GM23338 (cell line): Measurements from ENCODE around the gene UBL4A. TPM values are rescaled to one million over a fixed set of nuclear protein-coding genes. Genes with fewer than 3 reads are reported as not detected.

Experiments used
- ATAC-seq: fragments of 200-7000 bp; cut with Tn5 transposase; 3 replicates; pipeline ENCODE4 v1.9.1; 2020
- DNase-seq: peaks from one replicate; pipeline ENCODE4 v3.0.0-alpha.2; 2015; ENCODE audit warnings: low spot score
- H2AFZ ChIP-seq: fragments of 200-600 bp; sonication (generic); 2 replicates; pipeline ENCODE4 v1.8.0; 2016; ENCODE audit warnings: antibody characterized with exemption, mild to moderate bottlenecking, moderate library complexity
- H3F3A ChIP-seq: fragments of 200-600 bp; sonication (generic); replicated peaks from 2 replicates; pipeline ENCODE4 v1.8.0; 2017; ENCODE audit warnings: antibody characterized with exemption, mixed run types, low read depth
- H3K27ac ChIP-seq: fragments of 200-600 bp; sonication (generic); 2 replicates; pipeline ENCODE4 v1.6.1; 2016; ENCODE audit warnings: low read depth
- H3K27me3 ChIP-seq: fragments of 200-600 bp; sonication (generic); 2 replicates; pipeline ENCODE4 v1.8.0; 2016; ENCODE audit warnings: mild to moderate bottlenecking, mixed run types, moderate library complexity; ENCODE audit not compliant: insufficient read depth
- H3K36me3 ChIP-seq: fragments of 200-600 bp; sonication (generic); 2 replicates; pipeline ENCODE4 v1.8.0; 2016; ENCODE audit warnings: mild to moderate bottlenecking; ENCODE audit not compliant: insufficient read depth
- H3K4me1 ChIP-seq: fragments of 200-600 bp; sonication (generic); 2 replicates; pipeline ENCODE4 v1.8.0; 2016; ENCODE audit warnings: mild to moderate bottlenecking, moderate library complexity; ENCODE audit not compliant: insufficient read depth
- H3K4me2 ChIP-seq: fragments of 200-600 bp; sonication (generic); 2 replicates; pipeline ENCODE4 v1.7.1; 2017; ENCODE audit warnings: mixed run types
- H3K4me3 ChIP-seq: fragments of 200-600 bp; sonication (generic); 2 replicates; pipeline ENCODE4 v1.6.1; 2016; ENCODE audit warnings: mixed run types
- H3K79me2 ChIP-seq: fragments of 200-600 bp; sonication (generic); replicated peaks from 2 replicates; pipeline ENCODE4 v1.8.0; 2017; ENCODE audit warnings: mild to moderate bottlenecking; ENCODE audit not compliant: insufficient read depth
- H3K9me2 ChIP-seq: fragments of 200-600 bp; sonication (generic); 2 replicates; pipeline ENCODE4 v1.8.0; 2017; ENCODE audit not compliant: insufficient read depth
- H4K20me1 ChIP-seq: fragments of 200-600 bp; sonication (generic); replicated peaks from 2 replicates; pipeline ENCODE4 v1.8.0; 2017; ENCODE audit warnings: mild to moderate bottlenecking; ENCODE audit not compliant: insufficient read depth
- H3K27ac Mint-ChIP-seq: 2 replicates; pipeline ENCODE4 v1.8.0; 2020; ENCODE audit warnings: inconsistent platforms, mild to moderate bottlenecking, moderate library complexity, mixed read lengths
- H3K27me3 Mint-ChIP-seq: 3 replicates; pipeline ENCODE4 v1.8.0; 2022; ENCODE audit warnings: low read depth, mild to moderate bottlenecking, moderate library complexity, mixed read lengths, inconsistent platforms; ENCODE audit not compliant: insufficient read depth, poor library complexity
- H3K36me3 Mint-ChIP-seq: 3 replicates; pipeline ENCODE4 v1.8.0; 2021; ENCODE audit warnings: low read depth, mild to moderate bottlenecking, inconsistent platforms, moderate library complexity, mixed read lengths
- H3K4me1 Mint-ChIP-seq: 3 replicates; pipeline ENCODE4 v1.8.0; 2020; ENCODE audit warnings: mild to moderate bottlenecking, inconsistent platforms, mixed read lengths
- H3K4me3 Mint-ChIP-seq: 3 replicates; pipeline ENCODE4 v1.8.0; 2021; ENCODE audit warnings: moderate library complexity, mild to moderate bottlenecking, inconsistent platforms, mixed read lengths
- H3K9me3 Mint-ChIP-seq: 3 replicates; pipeline ENCODE4 v1.8.0; 2020; ENCODE audit warnings: moderate library complexity, mild to moderate bottlenecking, inconsistent platforms, mixed read lengths
- CREB1 ChIP-seq: fragments of 250-450 bp; sonication (Bioruptor Pico); IDR thresholded peaks from 2 replicates; pipeline ENCODE4 v1.5.0; 2020; ENCODE audit warnings: low read depth, mild to moderate bottlenecking, moderate library complexity
- CTCF ChIP-seq, 2 experiments: fragments of 200-600 bp in 1 of 2; sonication (generic) in 1 of 2; conservative IDR thresholded peaks; 2 replicates each; pipeline versions ENCODE4 v1.5.1 to v1.6.1; 2016 to 2017; ENCODE audit warnings: antibody characterized with exemption in 2 of 2, low read depth in 2 of 2, mild to moderate bottlenecking in 2 of 2, moderate library complexity in 1 of 2
- ETS1 ChIP-seq: IDR thresholded peaks from 2 replicates; pipeline ENCODE4 v1.6.1; 2016; ENCODE audit warnings: antibody characterized with exemption
- EZH2 ChIP-seq: fragments of 200-600 bp; sonication (generic); IDR thresholded peaks from one replicate; pipeline ENCODE4 v1.8.0; 2017; ENCODE audit warnings: antibody characterized with exemption, mild to moderate bottlenecking, low read depth; ENCODE audit not compliant: unreplicated experiment
- EZH2phosphoT487 ChIP-seq: fragments of 200-600 bp; sonication (generic); IDR thresholded peaks from one replicate; pipeline ENCODE4 v1.8.1; 2018; ENCODE audit warnings: antibody characterized with exemption; ENCODE audit not compliant: unreplicated experiment
- NANOG ChIP-seq: IDR thresholded peaks from 2 replicates; pipeline ENCODE4 v1.6.1; 2016; ENCODE audit warnings: antibody characterized with exemption, borderline replicate concordance
- POLR2AphosphoS5 ChIP-seq: IDR thresholded peaks from 2 replicates; pipeline ENCODE4 v1.6.1; 2016; ENCODE audit warnings: antibody characterized with exemption, low read depth
- REST ChIP-seq: IDR thresholded peaks from one replicate; pipeline ENCODE4 v1.6.1; 2018; ENCODE audit warnings: antibody characterized with exemption; ENCODE audit not compliant: unreplicated experiment
- STAT1 ChIP-seq: IDR thresholded peaks from one replicate; pipeline ENCODE4 v1.6.1; 2016; ENCODE audit warnings: antibody characterized with exemption; ENCODE audit not compliant: unreplicated experiment
- ZNF114 ChIP-seq: fragments of 250-450 bp; sonication (Bioruptor Pico); IDR thresholded peaks from 2 replicates; pipeline ENCODE4 v1.5.0; 2020; ENCODE audit warnings: mild to moderate bottlenecking, moderate library complexity
- ZNF331 ChIP-seq: fragments of 250-450 bp; sonication (Bioruptor Pico); IDR thresholded peaks from 2 replicates; pipeline ENCODE4 v1.5.0; 2020; ENCODE audit warnings: low read depth, mild to moderate bottlenecking, moderate library complexity
- polyA plus RNA-seq: library from polyadenylated mRNA; unstranded; fragments of >200 nt; fragmentation: Nextera tagmentation; extraction: Ambion mirVana; gene quantifications from 2 replicates; pipeline ENCODE4 v1.2.1, GENCODE V29; 2016
- total RNA-seq: library from RNA; depleted of rRNA; stranded (reverse); fragments of >200 nt; shearing (Covaris generic); gene quantifications from 2 replicates; pipeline ENCODE4 v1.2.3, GENCODE V29; 2014

Gene UBL4A
- total and polyA plus RNA-seq, 2 experiments from 2014 or later = 15.6 to 43.7 TPM

- no peak for TF ChIP-seq REST
- no peak for TF ChIP-seq STAT1
- TF ChIP-seq NANOG = no peak
- TF ChIP-seq EZH2phosphoT487 = no peak
- TF ChIP-seq ZNF114 (CRISPR knock-in tag) = no peak
- no peak for TF ChIP-seq EZH2
- TF ChIP-seq ZNF331 (CRISPR knock-in tag) = no peak
- TF ChIP-seq POLR2AphosphoS5 = no peak
- no peak for TF ChIP-seq CTCF (conservative IDR thresholded peaks at IDR 0.05; ENCODE audit: low read depth in 2 of 2)
Measured at GRCh38 chrX:154494715-154495114, 8.3 kb upstream of the UBL4A start (continued).

GRCh38 chrX:154490414-154491083, 4.1 kb upstream of the UBL4A start, which contains the start of gene SLC10A3:
Gene SLC10A3 (minus strand): TSS chrX:154490629. CDS start chrX:154488940, 1,689 bp downstream.
- TF ChIP-seq POLR2AphosphoS5 (peak; percentile 57), EZH2 (no peak), CTCF (conservative IDR thresholded peaks at IDR 0.05; ENCODE audit: low read depth in 2 of 2) (peak in 1 of 2 experiments; percentile 45; a peak in 2 of 4 replicates), ETS1 (no peak), CREB1 (CRISPR knock-in tag) (peak; percentile 82)
- no peak within 1 kb of the TSS; the same call in 1 of the 2 replicates for H2AFZ ChIP-seq

More at GRCh38 chrX:154490414-154491083, 4.1 kb upstream of the UBL4A start, which contains the start of gene SLC10A3:
- DNase-seq (peak; percentile 89), ATAC-seq (peak; percentile 89)
- Histone ChIP-seq H3K27me3 (no peaks in the 10 kb centered on the region), H3K4me2 (peak within 1 kb of the TSS; percentile 79), H3K9me2 (no peaks in the 10 kb centered on the region), H3K79me2 (no peaks in the 10 kb centered on the region), H4K20me1 (no peaks in the 10 kb centered on the region), H3K36me3 (no peaks in the 10 kb centered on the region), H3K4me1 (no peaks in the 10 kb centered on the region), H3K4me3 (peak within 1 kb of the TSS; percentile 59), H3F3A (no peaks in the 10 kb centered on the region), H3K27ac (peak within 1 kb of the TSS; percentile 90; the same call in 1 of the 2 replicates)
- peak within 1 kb of the TSS; percentile 79 for H3K4me3 Mint-ChIP-seq
- peaks cover 16% of the 10 kb centered on the region for H3K27me3 Mint-ChIP-seq
- H3K9me3 Mint-ChIP-seq = no peaks in the 10 kb centered on the region
- peak within 1 kb of the TSS; percentile 97 for H3K27ac Mint-ChIP-seq
- H3K4me1 Mint-ChIP-seq = peaks cover 3% of the 10 kb centered on the region; the same call in 2 of the 3 replicates
- H3K36me3 Mint-ChIP-seq = no peaks in the 10 kb centered on the region; the same call in 2 of the 3 replicates
